Panc1 (cell line): ENCODE results near the gene ZNF785. TPM values are rescaled to one million over a fixed set of nuclear protein-coding genes. Genes with fewer than 3 reads are reported as not detected.

Source experiments
- ATAC-seq: fragments of 200-7000 bp; cut with Tn5 transposase; 2 replicates; pipeline ENCODE4 v1.9.1; 2020; ENCODE audit warnings: mild to moderate bottlenecking, moderate library complexity
- BruUV-seq: library from RNA; stranded (reverse); fragments of 400-500 nt; replicated peaks from 2 replicates; lab custom pipeline; 2021; lab: Mats Ljungman, UMichigan
- CTCF ChIA-PET: fragments of 300-600 bp; sonication (Branson Sonifier 250); formaldehyde crosslinking; loops from one replicate; lab custom pipeline; 2022; ENCODE audit warnings: antibody characterized with exemption; lab: Charles Lee
- POLR2A ChIA-PET: fragments of 300-600 bp; sonication (Branson Sonifier 250); formaldehyde crosslinking; loops from one replicate; lab custom pipeline; 2022; ENCODE audit warnings: antibody characterized with exemption; lab: Charles Lee
- DNase-seq: peaks from one replicate; pipeline ENCODE4 v3.0.0-alpha.2; 2010; ENCODE audit warnings: low read depth, low spot score
- H3K27ac ChIP-seq: 2 replicates; pipeline ENCODE4 v1.5.1; 2011; ENCODE audit warnings: mild to moderate bottlenecking, low read length, inconsistent platforms
- H3K27me3 ChIP-seq: fragments of 200-500 bp; sonication (Bioruptor generic); 2 replicates; pipeline ENCODE4 v1.6.0; 2014; ENCODE audit warnings: low read length, inconsistent platforms; ENCODE audit not compliant: control insufficient read depth, insufficient read depth
- H3K36me3 ChIP-seq: fragments of 200-500 bp; sonication (Bioruptor generic); 2 replicates; pipeline ENCODE4 v1.5.1; 2014; ENCODE audit warnings: inconsistent platforms, mild to moderate bottlenecking, low read length, moderate library complexity; ENCODE audit not compliant: control insufficient read depth, insufficient read depth
- H3K4me1 ChIP-seq: 2 replicates; pipeline ENCODE4 v1.5.1; 2011; ENCODE audit warnings: inconsistent platforms, mild to moderate bottlenecking, low read length, moderate library complexity; ENCODE audit not compliant: control insufficient read depth, insufficient read depth
- H3K4me3 ChIP-seq, 2 experiments: 2 replicates each; pipeline ENCODE4 v1.5.1; 2011 to 2012; ENCODE audit warnings: low read depth in 2 of 2, low read length in 2 of 2, mild to moderate bottlenecking in 2 of 2, inconsistent platforms in 1 of 2, moderate library complexity in 1 of 2
- H3K9me3 ChIP-seq: fragments of 200-500 bp; sonication (Bioruptor generic); 2 replicates; pipeline ENCODE4 v1.5.1; 2014; ENCODE audit warnings: low read depth, mild to moderate bottlenecking, inconsistent platforms, low read length, moderate library complexity; ENCODE audit not compliant: control insufficient read depth, insufficient read depth
- CTCF ChIP-seq: fragments of 450-650 bp; IDR thresholded peaks from 2 replicates; pipeline ENCODE4 v1.5.1; 2017; ENCODE audit warnings: mild to moderate bottlenecking
- POLR2AphosphoS5 ChIP-seq: IDR thresholded peaks from 2 replicates; pipeline ENCODE4 v1.6.1; 2012; ENCODE audit warnings: mild to moderate bottlenecking, low read depth, low read length, moderate library complexity
- SIN3A ChIP-seq: IDR thresholded peaks from 2 replicates; pipeline ENCODE4 v1.6.1; 2012; ENCODE audit warnings: low read depth, mild to moderate bottlenecking, low read length, moderate library complexity, borderline replicate concordance; ENCODE audit not compliant: insufficient read depth
- TCF7L2 ChIP-seq: IDR thresholded peaks from 2 replicates; pipeline ENCODE4 v1.6.1; 2011; ENCODE audit warnings: mild to moderate bottlenecking, low read depth, low read length, inconsistent platforms
- in situ Hi-C: cut with HindIII; loops from 2 replicates; pipeline ENCODE4 v1.10.0; 2016; ENCODE audit warnings: low sequenced_read_pairs, low pct_unique_long_range_greater_than_20kb
- intact Hi-C: fragments of 100-400 bp; cut with micrococcal nuclease; formaldehyde crosslinking; loops from one replicate; pipeline ENCODE4 v1.10.0; 2022; ENCODE audit not compliant: unreplicated experiment
- total RNA-seq: library from RNA; stranded (reverse); gene quantifications from one replicate; pipeline ENCODE4 v1.2.1, GENCODE V29; 2021; ENCODE audit not compliant: unreplicated experiment
- TF ChIP-seq, protein P1 (sequence below), 2 experiments: IDR thresholded peaks; 2 replicates each; pipeline ENCODE4 v1.6.1; 2011 to 2012; ENCODE audit warnings: low read depth in 2 of 2, control low read depth in 1 of 2, low read length in 1 of 2, mild to moderate bottlenecking in 1 of 2, moderate library complexity in 1 of 2; ENCODE audit not compliant: insufficient read depth in 1 of 2

Gene ZNF785
- total RNA-seq, 1 experiment from 2014 or later: 6.2 TPM

DNA sequence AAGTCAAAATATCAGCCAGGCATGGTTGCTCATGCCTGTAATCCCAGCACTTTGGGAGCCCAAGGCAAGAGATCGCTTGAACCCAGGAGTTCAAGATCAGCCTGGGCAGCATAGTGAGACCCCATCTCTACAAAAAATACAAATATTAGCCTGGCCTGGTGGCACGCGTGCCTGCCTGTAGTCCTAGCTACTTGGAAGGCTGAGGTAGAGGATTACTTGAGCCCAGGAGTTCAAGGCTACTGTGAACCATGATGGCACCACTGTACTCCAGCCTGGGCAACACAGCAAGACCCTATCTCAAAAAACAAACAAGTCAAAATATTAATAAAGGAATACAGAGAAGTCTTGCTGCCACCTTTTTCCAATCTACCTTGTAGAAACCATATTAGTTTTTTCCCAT, 20.5 kb upstream of the ZNF785 start:
- DNase-seq (no peak), ATAC-seq (no peak)
- in situ Hi-C loops: no loop called here
- no peak overlapping the region for H3K4me3 ChIP-seq
- no peaks in the 10 kb centered on the region for H3K9me3 ChIP-seq
- BruUV-seq: no TSS peak
- peaks cover 15% of the 10 kb centered on the region for H3K4me1 ChIP-seq
- H3K27me3 ChIP-seq: no peaks in the 10 kb centered on the region
- ChIA-PET CTCF (no interaction called here), POLR2A (no interaction called here)
- TF ChIP-seq TCF7L2: no peak
- no peak for TF ChIP-seq POLR2AphosphoS5
- TF ChIP-seq, protein P1, sequence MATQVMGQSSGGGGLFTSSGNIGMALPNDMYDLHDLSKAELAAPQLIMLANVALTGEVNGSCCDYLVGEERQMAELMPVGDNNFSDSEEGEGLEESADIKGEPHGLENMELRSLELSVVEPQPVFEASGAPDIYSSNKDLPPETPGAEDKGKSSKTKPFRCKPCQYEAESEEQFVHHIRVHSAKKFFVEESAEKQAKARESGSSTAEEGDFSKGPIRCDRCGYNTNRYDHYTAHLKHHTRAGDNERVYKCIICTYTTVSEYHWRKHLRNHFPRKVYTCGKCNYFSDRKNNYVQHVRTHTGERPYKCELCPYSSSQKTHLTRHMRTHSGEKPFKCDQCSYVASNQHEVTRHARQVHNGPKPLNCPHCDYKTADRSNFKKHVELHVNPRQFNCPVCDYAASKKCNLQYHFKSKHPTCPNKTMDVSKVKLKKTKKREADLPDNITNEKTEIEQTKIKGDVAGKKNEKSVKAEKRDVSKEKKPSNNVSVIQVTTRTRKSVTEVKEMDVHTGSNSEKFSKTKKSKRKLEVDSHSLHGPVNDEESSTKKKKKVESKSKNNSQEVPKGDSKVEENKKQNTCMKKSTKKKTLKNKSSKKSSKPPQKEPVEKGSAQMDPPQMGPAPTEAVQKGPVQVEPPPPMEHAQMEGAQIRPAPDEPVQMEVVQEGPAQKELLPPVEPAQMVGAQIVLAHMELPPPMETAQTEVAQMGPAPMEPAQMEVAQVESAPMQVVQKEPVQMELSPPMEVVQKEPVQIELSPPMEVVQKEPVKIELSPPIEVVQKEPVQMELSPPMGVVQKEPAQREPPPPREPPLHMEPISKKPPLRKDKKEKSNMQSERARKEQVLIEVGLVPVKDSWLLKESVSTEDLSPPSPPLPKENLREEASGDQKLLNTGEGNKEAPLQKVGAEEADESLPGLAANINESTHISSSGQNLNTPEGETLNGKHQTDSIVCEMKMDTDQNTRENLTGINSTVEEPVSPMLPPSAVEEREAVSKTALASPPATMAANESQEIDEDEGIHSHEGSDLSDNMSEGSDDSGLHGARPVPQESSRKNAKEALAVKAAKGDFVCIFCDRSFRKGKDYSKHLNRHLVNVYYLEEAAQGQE (IDR thresholded peaks at IDR 0.05; ENCODE audit: insufficient read depth in 1 of 2, low read depth in 2 of 2, low read length in 1 of 2): no peak
- TF ChIP-seq SIN3A: no peak
- no peak for TF ChIP-seq CTCF
- no peak overlapping the region for H3K27ac ChIP-seq
- peaks cover 3% of the 10 kb centered on the region for H3K36me3 ChIP-seq
- intact Hi-C loops: no loop called here

GRCh38 chr16:30605158-30605557, 19.7 kb upstream of the ZNF785 start:
- in situ Hi-C loops: no loop called here
- Histone ChIP-seq H3K27ac (no peak overlapping the region), H3K9me3 (no peaks in the 10 kb centered on the region), H3K27me3 (no peaks in the 10 kb centered on the region), H3K4me3 (no peak overlapping the region), H3K4me1 (peaks cover 10% of the 10 kb centered on the region; the same call in 1 of the 2 replicates), H3K36me3 (peaks cover 3% of the 10 kb centered on the region)
- intact Hi-C loops: no loop called here
- no TSS peak for BruUV-seq
- ChIA-PET CTCF (no interaction called here), POLR2A (no interaction called here)
- ATAC-seq: no peak
- no peak for TF ChIP-seq CTCF
- TF ChIP-seq SIN3A: no peak
- TF ChIP-seq, protein P1 (IDR thresholded peaks at IDR 0.05; ENCODE audit: insufficient read depth in 1 of 2, low read depth in 2 of 2, low read length in 1 of 2): no peak
- TF ChIP-seq TCF7L2: no peak
- no peak for TF ChIP-seq POLR2AphosphoS5
- DNase-seq: no peak
